GM21717 (cell line): ENCODE measurements around the gene PRDX6.
"Not testable (repeated sequence)": the region's sequence is repeated elsewhere in the genome, so short reads cannot be mapped to it uniquely, and the experiment has no call there.

Experiments
- ATAC-seq: cut with Tn5 transposase; IDR thresholded peaks from one replicate; pipeline ENCODE4 v1.9.1; 2021; ENCODE audit warnings: mild to moderate bottlenecking, moderate library complexity; ENCODE audit not compliant: unreplicated experiment

The PRDX6 gene

GRCh38 chr1:173477286-173478093 lies at the start of gene PRDX6:
PRDX6 (plus strand) TSS chr1:173477335; CDS start chr1:173477398, 63 bp downstream.
- peak; percentile 58 for ATAC-seq

- peak; percentile 64 for ATAC-seq
Measured at GRCh38 chr1:173429471-173430402, 47.4 kb upstream of the PRDX6 start.

- no peak for ATAC-seq
Measured at GRCh38 chr1:173430677-173431303, 46.3 kb upstream of the PRDX6 start.

- ATAC-seq: peak; percentile 52
Measured at GRCh38 chr1:173431304-173432045, 45.7 kb upstream of the PRDX6 start.

GRCh38 chr1:173432331-173432730 lies 44.8 kb upstream of the PRDX6 start:
- ATAC-seq: no peak

- no peak for ATAC-seq
Measured at GRCh38 chr1:173433751-173434326, 43.3 kb upstream of the PRDX6 start.

- no peak for ATAC-seq
Measured at GRCh38 chr1:173436841-173437428, 40.2 kb upstream of the PRDX6 start.

GRCh38 chr1:173438675-173439074 lies 38.5 kb upstream of the PRDX6 start:
- ATAC-seq: no peak

GRCh38 chr1:173440430-173440829 lies 36.7 kb upstream of the PRDX6 start:
- ATAC-seq: no peak

- ATAC-seq: peak; percentile 51
Measured at GRCh38 chr1:173444757-173445156, 32.4 kb upstream of the PRDX6 start.

GRCh38 chr1:173445164-173445563 lies 32.0 kb upstream of the PRDX6 start:
- peak; percentile 58 for ATAC-seq

GRCh38 chr1:173445656-173446055 lies 31.5 kb upstream of the PRDX6 start:
- no peak for ATAC-seq

GRCh38 chr1:173447224-173447623 lies 29.9 kb upstream of the PRDX6 start:
- no peak for ATAC-seq

- no peak for ATAC-seq
Measured at GRCh38 chr1:173448945-173449344, 28.2 kb upstream of the PRDX6 start.

GRCh38 chr1:173451981-173452380 lies 25.2 kb upstream of the PRDX6 start:
- ATAC-seq: no peak

- no peak for ATAC-seq
Measured at GRCh38 chr1:173453982-173454381, 23.2 kb upstream of the PRDX6 start.

GRCh38 chr1:173454966-173455524 lies 22.1 kb upstream of the PRDX6 start:
- ATAC-seq: no peak

- no peak for ATAC-seq
Measured at GRCh38 chr1:173459885-173460284, 17.2 kb upstream of the PRDX6 start.

- ATAC-seq: not testable (repeated sequence)
Measured at GRCh38 chr1:173462666-173463065, 14.5 kb upstream of the PRDX6 start.
